GM18858 (cell line): ENCODE measurements around the gene SYTL3.
A peak's percentile ranks its signal among the peaks of the same experiment; 100 is the strongest.

Experiments
- ATAC-seq: cut with Tn5 transposase; IDR thresholded peaks from one replicate; pipeline ENCODE4 v1.9.1; 2021; ENCODE audit not compliant: unreplicated experiment

The SYTL3 gene

GRCh38 chr6:158808941-158809678 lies 159.3 kb downstream of the SYTL3 start:
- peak; percentile 76 for ATAC-seq

GRCh38 chr6:158810155-158811095 lies 160.6 kb downstream of the SYTL3 start:
- ATAC-seq = no peak

GRCh38 chr6:158812611-158813010 lies 162.8 kb downstream of the SYTL3 start:
- ATAC-seq = no peak

- ATAC-seq = no peak
These were observed 163.2 kb downstream of the SYTL3 start for GRCh38 chr6:158813032-158813431.
